Activated T-helper 9 cell treated with anti-CD3 and anti-CD28 coated beads, Interleukin-2, amount 50 U/mL, for 16 hours (primary cell): ENCODE measurements around the gene TEX26.
"Not testable (repeated sequence)": the region's sequence is repeated elsewhere in the genome, so short reads cannot be mapped to it uniquely, and the experiment has no call there.

ENCODE experiments used
- DNase-seq: peaks from one replicate; pipeline ENCODE4 v3.0.0-alpha.2; 2020; ENCODE audit warnings: low read depth

TEX26 gene

GRCh38 chr13:30918662-30919405, 13.6 kb upstream of the TEX26 start:
- DNase-seq, result no peak

- DNase-seq, result no peak
These were observed 12.1 kb upstream of the TEX26 start for GRCh38 chr13:30920162-30920909.

GRCh38 chr13:30923418-30923817, 9.0 kb upstream of the TEX26 start:
- DNase-seq, result no peak

GRCh38 chr13:30924721-30925120, 7.7 kb upstream of the TEX26 start:
- DNase-seq, result no peak

DNA sequence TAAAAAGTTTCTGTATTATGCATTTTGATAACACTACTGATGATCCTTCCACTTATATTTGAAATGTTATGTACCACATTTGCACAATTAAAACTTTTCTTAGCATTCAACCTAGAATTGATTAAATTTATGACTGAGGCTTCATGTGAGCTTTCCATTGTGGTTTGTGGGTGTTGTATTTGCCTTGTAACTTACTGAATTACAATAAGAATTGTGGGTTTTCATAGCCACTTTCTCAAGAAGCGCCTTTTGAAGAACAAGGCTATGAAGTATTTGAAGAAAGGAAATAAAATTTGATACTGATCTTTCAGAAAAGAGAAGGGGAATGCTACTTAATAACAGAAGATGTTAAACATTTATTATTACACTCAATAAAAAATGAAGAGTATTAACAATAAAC, 7.0 kb upstream of the TEX26 start:
- DNase-seq, result no peak

DNA sequence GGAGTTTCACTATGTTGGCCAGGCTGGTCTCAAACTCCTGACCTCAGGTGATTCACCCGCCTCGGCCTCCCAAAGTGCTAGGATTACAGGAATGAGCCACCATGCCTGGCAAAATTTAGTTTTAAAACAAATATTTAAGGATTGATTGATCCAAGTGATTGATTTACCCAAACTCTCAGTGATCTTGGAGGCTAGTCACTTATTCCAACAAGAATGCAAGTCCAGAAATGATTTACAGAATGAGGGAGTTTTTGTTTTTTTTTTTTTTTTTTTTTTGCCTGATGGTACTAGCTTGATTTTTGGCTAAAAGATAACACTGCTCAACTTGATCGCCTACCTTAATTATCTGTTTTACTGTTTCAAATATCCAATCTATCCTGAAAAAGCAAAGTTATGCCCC, 5.7 kb upstream of the TEX26 start:
- no peak for DNase-seq

DNA sequence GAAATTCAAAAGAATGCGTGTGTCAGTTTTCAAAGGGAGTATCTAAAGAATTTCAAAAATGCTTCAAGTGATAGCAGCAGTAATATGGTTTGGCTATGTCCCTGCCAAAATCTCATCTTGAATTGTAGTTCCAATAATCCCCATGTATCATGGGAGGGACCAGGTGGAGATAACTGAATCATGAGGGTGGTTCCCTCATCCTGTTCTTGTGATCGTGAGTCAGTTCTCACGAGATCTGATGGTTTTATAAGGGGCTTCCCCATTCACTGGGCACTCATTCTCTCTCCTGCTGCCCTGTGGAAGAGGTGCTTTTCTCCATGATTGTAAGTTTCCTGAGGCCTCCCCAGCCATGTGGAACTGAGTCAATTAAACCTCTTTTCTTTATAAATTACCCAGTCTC, 5.3 kb upstream of the TEX26 start:
- DNase-seq, result not testable (repeated sequence)

DNA sequence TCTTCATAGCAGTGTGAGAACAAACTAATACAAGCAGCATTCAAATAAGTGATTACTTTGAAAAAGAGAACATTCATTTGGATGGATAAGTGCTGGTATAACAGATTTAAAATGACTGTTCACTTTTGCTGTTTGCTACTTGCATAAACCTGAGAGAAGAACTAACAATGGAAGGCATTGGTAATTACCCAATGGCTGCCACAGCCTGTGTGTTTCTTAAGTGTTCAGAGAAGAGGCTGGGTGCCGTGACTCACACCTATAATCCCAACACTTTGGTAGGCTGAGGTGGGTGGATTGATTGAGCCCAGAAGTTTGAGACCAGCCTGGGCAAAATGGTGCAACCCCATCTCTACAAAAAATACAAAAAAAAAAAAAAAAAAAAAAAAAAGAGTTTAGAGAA, 4.9 kb upstream of the TEX26 start:
- DNase-seq, result no peak

- DNase-seq, result no peak
These were observed 3.5 kb upstream of the TEX26 start for GRCh38 chr13:30928978-30929377.

GRCh38 chr13:30933354-30933670, 856 bp downstream of the TEX26 start:
- no peak for DNase-seq

- DNase-seq, result no peak
These were observed 1.9 kb downstream of the TEX26 start for GRCh38 chr13:30934381-30934780.

GRCh38 chr13:30934803-30935202, 2.3 kb downstream of the TEX26 start:
- no peak for DNase-seq

DNA sequence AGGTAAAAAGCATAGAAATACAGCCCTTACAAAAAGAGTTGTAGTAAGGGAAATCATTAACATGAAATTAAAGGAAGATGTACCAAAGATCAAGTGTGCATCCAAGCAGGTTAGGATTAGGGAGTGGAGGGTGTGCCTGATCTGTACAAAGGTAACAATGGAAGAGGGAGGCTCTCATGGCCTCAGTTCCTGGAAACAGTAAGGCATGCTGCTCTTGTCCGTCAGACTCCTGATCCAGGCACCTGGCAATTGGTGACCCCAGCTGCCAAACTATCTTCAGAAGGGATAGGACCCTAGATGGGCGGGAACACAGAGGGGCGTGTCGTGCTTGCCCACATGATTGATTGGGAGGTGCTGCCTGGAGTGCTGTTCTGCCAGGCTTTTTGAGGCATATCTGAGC, 4.5 kb downstream of the TEX26 start:
- DNase-seq, result no peak

- DNase-seq, result no peak
These were observed 11.4 kb downstream of the TEX26 start for GRCh38 chr13:30943881-30944280.

GRCh38 chr13:30957258-30957943, 24.9 kb downstream of the TEX26 start:
- no peak for DNase-seq

GRCh38 chr13:30959678-30960077, 27.2 kb downstream of the TEX26 start:
- DNase-seq, result no peak

GRCh38 chr13:30963791-30964190, 31.3 kb downstream of the TEX26 start:
- no peak for DNase-seq

GRCh38 chr13:30965380-30965779, 32.9 kb downstream of the TEX26 start:
- no peak for DNase-seq

DNA sequence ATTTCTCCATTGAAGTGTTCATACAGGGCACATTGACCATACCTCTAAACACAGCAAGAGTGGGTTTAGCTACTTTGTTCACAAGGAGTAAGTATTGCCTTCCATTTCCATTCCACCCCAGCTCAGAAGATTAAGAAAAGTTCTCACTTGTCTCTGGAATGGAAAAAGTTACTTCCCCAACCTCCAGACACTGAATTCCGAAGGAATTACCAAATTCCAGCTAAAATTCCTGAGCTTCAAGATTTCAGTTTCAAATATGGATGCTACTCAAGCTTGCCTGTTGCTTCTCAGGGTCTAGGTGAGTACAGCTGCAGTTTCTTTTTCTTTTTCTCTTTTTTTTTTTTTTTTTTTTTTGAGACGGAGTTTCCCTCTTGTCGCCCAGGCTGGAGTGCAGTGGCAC, 33.6 kb downstream of the TEX26 start:
- DNase-seq, result no peak

GRCh38 chr13:30968846-30969245, 36.4 kb downstream of the TEX26 start:
- DNase-seq, result no peak

GRCh38 chr13:30971575-30971974, 39.1 kb downstream of the TEX26 start:
- DNase-seq, result no peak

- DNase-seq, result no peak
These were observed 40.5 kb downstream of the TEX26 start for GRCh38 chr13:30972888-30973377.

GRCh38 chr13:30974350-30974749, 41.9 kb downstream of the TEX26 start:
- DNase-seq, result no peak
